GM19395 (cell line): ENCODE measurements around the gene GFPT2.
"Not testable (repeated sequence)": the region's sequence is repeated elsewhere in the genome, so short reads cannot be mapped to it uniquely, and the experiment has no call there.

ENCODE experiments used
- ATAC-seq: cut with Tn5 transposase; IDR thresholded peaks from one replicate; pipeline ENCODE4 v1.9.1; 2021; ENCODE audit warnings: mild to moderate bottlenecking, moderate library complexity; ENCODE audit not compliant: unreplicated experiment

GFPT2 gene

DNA sequence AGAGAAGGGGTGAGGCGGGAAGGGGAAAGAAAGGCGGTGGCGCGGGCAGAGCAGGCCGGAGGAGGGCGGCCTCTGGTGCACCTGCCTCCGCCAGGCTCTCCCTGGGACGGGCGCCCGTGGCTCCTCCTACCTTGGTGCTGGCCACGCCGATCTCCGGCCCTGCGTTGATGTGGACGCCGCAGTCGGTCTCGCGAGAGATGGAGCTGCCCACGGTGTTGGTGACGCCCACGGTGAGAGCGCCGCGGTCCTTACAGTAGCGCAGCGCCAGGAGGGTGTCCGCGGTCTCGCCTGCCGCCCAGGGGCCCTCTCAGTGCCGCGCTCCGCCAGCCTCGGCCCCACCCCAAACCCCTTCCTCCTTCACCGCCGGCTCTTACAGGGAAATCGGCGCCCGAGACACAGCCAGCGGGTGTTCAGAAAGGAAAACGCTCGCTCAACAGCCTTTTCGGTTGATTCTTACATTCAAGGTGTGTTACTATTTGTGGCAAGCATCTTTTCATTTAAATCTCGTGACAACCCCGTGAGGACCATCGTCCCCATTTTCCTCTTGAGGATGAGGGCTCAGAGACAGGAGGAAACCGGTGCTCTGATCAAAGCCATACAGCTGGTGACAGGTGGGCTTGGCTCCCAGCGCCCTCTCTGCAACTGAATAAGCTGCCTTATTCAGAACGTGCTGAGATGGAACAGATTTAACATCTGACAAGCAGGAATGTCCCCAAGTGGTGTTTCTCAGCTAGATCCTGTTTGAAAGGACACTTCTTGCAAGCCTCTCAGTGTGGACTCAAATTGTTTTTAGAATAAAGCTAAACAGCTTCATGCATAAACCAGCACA, 39.2 kb downstream of the GFPT2 start:
- no peak for ATAC-seq

DNA sequence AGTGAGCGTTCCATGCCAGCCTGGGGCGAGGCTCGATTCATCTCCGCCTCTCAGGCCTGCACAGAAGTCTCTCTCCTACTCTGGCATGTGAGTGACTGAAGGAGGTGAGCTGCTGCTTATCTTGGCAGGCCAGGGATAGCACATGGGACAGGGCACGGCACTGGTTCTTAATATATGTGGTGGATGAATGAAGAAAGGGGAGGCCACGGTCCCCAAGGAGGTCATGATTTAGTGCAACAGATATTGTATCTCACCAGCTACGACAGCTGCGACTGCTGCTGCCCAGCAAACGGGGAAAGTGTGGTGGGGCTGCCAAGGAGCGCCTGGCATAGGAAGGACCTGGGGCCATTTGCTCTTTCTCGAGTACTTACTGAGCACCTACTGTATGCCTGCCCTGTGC, 41.9 kb downstream of the GFPT2 start:
- ATAC-seq: no peak

DNA sequence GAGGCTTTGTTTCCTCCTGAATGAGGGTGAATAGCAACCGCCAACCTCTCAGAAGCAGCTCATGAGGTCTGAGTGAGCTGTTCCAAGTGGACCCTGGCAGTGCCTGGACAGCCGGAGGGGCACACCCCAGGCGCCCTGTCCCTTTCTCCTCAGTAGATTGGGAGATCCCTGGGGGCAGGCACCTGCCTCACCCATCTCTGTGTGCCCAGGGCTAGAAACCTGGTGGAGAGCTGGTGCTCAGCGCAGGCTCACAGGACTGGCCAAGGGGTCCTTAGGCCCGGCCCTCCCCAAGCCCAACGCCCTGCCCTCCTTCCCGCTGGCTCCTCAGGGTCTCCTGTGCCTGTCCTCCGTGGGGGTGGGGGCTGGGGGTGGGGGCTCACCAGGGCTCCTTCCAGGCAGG, 46.3 kb downstream of the GFPT2 start:
- no peak for ATAC-seq

DNA sequence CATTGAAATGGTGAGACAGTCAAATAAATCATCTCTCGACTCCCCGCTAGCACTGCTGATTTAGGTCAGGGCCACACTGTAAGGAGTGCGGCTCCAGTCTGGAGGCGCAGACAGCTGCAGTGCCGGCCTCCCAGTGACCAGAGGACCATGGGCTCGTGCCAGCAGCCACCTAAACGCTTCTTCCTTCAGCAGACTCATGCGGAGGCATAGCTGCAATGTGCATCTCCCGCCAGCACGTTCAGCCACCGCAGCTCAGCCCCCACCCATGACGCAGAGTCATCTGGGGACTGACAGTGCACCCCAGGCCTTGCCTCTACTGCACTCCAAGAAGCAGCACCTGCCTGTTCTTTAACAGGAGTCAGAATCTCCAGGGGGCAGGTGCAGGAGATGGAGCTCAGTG, 47.7 kb downstream of the GFPT2 start:
- ATAC-seq: no peak

DNA sequence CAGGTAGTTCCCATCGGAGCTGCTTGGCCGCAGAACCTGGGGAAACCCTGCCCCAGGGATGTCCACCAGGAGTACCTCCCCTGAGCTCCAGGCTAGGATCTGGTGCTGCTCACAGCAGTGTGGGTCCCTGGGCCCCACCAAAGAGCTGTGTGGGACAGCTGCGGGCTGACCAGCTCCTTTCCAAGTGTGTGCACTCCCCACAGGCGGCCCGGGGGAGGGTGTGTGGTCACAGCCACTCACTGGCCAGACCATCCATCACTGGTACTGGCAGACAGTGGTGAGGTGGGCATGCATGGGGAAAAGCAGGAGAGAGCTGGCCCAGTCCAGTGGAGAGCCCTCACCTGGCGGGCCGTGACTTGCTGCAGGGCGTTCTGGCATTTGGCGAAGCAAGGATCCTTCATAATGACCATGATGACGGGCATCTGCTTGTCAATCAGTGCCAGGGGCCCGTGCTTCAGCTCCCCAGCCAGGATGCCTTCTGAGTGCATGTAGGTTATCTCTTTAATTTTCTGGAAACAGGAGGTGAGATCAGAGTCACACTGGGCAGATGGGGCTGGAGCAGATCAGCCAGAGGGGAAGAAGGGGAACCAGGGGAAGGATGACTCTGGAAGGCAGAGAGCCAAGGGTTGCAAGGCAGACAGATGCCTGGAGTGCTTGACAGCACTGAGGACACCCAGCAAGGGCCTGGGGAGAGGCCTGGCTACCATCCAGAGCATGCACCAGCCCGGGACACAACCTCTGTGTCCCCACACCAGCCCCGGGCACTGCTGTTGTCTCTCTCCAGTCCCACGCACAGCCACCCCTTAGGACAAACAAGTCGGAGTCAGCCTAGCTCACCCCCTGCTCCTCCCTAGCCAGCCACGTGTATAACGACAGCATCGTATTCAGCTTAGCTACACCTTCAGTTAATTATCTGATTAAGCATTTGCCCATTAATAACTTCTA, 48.4 kb downstream of the GFPT2 start:
- no peak for ATAC-seq

DNA sequence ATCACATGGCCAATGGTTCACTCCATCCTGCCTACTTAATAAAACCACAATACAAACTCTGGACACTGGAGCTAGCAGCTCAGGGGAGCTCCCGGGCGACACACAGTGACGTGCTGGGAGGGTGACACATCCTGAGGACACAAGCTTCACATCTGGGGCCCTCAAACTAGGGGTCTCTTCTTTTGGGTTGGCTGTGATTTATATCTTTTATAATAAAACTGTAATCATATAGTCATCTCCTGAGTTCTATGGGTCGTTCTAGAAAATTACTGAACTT, 49.2 kb downstream of the GFPT2 start:
- no peak for ATAC-seq

DNA sequence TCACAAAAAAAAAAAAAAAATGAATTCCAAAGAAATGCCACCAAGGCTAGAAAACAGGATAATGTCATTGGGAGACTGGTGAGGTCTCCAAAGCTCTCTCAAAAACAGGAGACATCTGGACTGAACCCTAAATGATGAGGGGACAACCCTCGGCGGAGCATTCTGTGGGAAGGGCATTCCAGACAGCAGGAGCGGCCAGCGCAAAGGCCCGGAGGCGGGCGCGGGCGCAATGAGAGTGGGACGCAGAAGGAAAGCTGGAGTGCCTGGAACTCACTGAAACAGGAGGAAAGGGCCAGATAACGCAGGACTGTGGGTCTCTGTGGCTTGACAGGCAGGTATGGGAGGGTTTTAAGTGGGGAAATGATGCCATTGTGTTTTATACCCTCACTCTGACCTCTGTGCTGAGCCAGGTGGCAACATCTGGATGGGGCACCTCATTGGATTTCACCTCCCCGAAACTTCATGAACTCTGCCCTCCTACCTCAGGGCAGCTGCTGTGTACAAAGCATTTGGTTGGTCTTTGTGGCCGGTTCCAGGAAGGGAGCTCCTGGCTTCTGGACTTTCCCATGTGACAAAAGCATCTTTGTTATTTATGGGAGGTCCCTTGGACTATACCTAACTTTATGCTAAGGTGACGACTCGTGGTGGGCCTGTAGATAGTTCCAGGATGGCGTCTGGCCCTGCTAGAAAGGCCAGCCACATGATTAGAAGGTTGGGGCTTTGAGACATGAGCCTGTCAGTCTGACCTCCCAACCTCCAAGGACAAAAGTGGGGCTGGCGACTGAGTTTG, 49.7 kb downstream of the GFPT2 start:
- no peak for ATAC-seq

DNA sequence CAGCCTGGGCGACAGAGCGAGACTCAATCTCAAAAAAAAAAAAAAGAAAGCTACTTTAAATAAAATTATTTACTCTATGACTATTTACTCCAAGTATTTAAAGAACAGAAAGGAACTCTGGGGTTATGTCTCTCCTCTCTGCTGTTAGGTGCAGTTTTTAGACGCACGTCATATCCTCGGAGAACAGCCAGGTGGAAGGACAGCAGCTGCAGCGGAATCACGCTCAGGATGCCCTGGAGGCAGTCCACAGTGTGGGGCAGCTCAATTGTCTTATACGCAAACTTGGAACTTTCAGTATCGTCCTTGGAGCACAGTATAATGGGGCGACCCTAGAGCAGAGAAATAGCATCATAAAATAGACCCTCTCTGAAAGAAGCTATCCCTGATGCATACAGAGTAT, 50.9 kb downstream of the GFPT2 start:
- no peak for ATAC-seq

DNA sequence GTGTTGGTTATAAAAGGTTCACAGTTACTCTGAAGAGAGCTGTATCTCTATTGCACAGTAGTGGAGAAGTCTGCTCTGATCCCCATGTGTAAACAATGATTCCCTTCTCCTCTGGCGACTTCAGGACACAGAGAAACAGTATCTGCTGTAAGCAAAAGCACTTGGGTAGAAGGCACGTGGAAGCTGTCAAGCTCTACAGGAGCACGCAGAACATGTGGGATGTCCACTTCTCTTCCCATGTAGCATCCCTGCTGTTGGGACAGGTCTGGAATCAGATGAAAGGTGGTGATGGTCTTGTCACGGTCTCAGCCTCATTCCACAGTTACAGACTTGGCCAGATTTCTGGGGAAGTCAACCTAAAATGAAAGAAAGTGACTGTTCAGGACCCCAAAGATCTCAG, 51.9 kb downstream of the GFPT2 start:
- no peak for ATAC-seq

DNA sequence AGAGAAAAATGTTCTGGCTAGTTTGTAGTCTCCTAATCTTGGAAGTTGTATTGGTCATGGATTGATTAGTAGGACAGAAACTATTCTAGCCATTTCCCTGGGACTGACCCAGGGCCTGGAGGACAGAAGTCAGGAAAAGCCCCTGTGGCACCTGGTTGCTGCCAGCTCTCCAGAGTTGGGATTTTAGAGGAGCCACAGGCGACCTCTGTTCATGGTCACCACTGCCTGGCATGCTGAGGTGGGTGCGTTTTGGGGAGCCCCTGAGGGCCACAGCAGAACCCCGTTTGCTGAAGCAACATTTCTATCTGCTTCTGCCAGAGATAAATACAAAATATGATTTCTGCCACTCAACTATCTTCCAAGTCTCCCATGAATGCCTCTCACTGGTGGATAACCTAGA, 53.6 kb downstream of the GFPT2 start:
- ATAC-seq: no peak

DNA sequence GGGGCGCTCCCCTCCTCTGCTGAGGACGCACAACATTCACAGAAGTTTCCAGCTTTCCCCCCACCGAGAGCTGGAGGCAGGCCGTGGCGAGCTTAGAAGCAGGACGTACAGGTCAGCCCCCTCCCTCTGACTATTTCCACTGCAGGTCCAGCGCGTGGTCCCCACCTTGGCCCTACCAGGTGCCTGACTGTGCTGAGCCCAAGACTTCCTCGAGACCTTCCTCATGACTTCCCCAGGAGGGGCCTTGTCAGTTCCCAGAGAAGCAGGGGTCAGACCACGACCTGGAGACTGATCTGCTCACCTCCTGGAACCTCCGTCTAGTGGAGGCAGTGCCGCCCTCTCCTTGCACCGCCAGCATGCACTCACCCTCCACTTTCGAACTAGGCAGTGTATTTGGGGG, 54.1 kb downstream of the GFPT2 start:
- not testable (repeated sequence) for ATAC-seq

DNA sequence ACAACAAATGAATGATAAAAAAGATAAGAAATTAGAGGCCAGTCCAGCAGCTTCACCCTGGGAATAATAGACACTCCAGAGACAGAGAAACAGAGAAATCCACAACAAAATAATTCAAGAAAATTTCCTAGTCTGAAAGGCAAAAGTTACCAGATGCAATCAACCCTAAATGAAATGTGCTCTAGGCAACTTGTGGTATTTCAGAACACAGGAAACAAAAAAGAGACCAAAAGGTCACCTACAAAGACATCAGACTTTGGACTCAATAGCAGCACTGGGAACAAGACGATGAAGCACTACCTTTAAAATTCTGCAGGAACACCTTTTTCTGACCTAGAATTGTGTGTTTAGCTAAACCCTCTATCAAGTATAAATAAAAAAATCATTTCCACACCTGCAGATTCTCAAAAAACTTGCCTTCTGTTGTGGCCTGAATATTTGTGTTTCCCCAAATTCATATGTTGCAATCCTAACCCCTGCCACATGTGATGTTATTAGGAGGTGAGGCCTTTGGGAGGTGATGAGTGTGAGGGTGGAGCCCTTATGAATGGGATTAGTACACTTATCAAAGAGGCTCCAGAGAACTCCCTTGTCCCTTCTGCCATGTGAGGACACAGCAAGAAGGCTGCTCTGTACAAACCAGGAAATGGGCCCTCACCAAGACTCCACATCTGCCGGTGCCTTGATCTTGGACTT, 55.4 kb downstream of the GFPT2 start:
- ATAC-seq: no peak

DNA sequence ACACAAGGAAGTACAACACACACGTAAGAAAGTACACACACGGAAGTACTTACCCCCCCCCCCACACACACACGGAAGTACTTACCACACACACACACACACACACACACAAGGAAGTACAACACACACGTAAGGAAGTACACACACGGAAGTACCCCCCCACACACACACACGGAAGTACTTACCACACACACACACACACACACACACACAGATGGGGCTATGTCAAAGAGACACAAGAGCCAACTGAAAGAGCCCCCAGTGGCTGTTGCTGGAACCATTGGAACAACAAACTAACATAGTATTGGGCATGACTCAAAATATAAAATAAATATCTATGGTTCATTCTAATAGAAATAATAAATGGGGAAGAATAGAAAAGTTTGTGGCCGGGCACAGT, 56.4 kb downstream of the GFPT2 start:
- ATAC-seq: no peak

DNA sequence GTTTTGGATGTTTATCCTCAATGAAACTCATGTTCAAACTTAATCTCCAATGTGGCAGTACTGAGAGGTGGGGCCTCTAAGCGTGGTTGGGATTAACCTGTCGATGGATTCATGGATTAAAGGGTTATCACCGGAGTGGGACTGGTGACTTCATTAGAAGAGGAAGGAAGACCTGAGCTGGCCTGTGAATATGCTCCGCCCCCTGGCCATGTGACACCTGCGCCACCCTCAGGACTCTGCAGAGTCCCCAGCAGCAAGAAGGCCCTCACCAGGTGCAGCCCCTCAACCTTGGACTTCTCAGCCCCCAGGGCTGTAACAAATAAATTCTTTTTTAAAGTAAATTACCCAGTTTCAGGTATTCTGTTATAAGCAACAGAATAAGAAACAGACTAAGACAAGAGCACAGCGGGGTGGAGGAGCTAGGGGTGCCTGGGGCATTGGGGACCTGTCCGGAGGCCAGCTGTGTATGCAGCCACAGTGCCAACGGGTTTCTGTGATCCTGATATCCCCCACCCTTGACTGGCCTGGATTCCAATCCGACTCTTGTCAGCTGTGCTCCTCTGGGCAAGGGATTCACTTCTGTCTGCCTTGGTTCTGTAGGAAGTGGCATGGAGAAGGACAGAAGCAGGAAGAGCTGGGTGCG, 58.1 kb downstream of the GFPT2 start:
- ATAC-seq: no peak

DNA sequence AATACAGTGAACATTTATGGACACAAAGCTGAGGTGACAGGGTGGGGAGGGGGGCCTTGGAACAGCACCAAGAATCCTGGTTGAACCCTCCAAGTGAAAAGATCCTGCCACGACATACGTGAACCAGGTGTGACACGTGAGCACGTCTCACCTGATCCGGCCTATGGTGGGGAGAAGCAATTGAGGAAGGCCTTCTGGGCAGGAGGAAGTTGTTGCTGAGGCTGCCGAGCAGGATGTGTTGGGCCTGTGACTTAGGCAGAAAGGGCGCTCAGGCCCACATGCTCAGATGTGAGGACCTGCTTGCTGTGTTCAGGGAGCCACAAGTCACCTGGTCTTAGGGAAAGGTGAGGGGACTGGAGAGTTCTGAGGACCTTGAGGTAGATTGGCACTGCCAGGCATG, 58.7 kb downstream of the GFPT2 start:
- no peak for ATAC-seq

DNA sequence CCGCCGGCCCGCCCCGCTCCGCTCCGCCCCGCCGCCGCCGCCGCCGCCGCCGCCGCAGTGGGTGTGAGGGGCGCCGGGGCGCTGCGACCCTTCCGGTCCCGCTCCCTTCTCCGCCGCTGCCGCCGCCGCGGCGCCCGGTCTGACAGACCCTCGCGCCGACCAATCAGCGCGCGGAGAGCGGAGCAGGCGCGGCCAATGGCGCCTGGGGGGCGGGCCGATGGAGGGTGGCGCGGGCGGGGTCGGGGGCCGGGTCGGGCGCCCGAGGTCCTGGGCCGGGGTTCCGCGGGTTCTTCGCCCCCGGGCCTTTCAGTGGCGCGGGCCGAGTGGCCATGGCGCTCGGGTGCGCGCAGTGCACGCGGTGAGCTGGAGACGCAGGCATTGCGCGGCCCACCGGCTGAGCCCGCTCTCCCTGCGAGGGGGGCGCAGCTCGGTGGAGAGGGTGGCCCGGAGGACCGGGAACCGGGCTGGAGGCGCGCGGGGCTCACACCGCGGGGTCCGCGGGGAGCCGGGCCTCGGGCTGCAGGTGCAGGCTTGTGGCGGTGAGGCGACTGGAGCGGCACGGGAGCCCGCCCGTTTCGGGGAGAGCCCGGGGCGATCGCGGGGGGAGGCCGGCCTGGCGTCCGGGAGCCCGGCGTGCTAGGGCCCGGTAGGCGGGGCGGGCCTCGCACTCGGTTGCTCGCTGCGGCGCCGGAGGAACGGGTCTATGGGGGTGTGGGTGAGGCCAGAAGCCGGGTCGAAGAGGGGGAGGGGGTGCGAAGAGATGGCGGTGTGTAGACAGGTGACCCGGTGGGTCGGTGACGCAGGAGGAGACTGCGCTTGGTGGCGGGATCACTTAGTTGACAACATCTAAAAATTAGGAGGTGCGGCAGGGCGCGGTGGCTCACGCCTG, 60.9 kb downstream of the GFPT2 start, which contains the start of gene MAPK9:
TSS of gene MAPK9 (minus strand) at position 141 of the 889 bp plus-strand sequence. CDS start 11,522 bp downstream, outside the sequence.
- ATAC-seq: peak; percentile 77

DNA sequence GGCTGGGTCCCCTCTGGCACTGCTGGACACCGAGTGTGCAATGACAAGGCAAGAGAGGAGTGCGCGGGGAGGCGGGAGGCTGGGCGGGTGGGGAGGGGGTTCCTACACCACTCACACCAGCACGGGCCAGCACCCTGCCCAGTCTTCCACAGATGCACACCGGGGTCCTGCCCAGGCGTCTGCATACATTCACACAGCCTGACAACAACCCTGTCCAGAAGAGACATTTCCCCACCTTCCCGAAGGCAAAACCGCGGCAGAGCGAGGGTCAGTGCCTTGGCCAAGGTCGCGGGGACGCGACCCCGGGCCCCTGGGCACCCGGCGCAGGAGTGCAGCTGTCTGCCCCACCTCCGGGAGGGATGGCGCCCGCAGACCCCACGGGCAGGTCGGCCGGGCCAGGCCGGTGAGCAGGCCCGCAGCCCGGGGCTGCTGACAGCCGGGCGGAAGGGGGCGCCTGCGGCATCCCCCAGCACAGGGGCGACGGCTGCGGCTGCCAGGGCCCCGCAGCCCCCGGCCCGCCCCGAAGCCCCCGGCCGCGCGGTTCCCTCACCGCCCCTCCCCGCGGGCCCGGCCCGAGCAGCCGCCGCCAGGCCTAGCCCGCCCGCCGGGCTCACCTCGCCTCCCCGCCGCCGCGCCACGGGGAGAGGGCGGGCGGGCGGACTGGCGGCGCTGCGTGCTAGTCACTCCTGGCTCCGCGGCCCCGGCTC, 61.7 kb downstream of the GFPT2 start:
- ATAC-seq: peak; percentile 43

DNA sequence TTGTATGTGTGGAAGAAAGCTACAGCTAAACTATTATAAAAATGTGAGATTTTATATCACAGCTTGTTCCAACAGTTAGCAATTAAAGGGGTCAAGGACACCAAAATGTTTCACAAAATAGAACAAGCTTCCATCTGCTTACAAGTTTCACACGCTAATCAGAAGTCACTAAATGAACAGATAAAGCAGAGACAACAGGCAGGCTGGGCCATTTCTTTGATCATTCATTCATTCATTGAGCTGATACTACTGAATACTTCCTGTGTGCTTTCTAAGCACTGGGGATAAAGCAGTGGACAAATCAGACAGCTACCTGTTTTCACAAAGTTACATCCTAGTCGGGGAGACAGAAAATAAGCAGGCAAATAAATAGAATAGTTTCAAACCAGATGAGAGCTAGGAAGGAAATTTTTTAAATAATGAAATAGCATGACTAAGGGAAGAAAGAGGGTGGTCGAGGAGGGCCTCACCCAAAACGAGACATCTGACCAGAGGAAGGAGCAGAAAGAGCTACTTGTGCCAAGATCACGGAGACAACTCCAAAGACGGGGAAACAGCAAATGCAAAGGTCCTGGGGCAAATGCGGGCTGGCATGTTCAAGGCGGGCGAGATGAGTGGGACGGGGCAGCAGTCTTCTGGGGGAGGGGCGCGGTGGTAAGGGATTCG, 62.4 kb downstream of the GFPT2 start:
- ATAC-seq: no peak
